GM10847 (cell line): ENCODE data around the gene SLC5A2.

ENCODE experiments used
- POLR2A ChIP-seq: IDR thresholded peaks from 2 replicates; pipeline ENCODE4 v1.6.1; 2011; ENCODE audit not compliant: insufficient read length; ENCODE audit errors: extremely low read depth

Gene SLC5A2

DNA sequence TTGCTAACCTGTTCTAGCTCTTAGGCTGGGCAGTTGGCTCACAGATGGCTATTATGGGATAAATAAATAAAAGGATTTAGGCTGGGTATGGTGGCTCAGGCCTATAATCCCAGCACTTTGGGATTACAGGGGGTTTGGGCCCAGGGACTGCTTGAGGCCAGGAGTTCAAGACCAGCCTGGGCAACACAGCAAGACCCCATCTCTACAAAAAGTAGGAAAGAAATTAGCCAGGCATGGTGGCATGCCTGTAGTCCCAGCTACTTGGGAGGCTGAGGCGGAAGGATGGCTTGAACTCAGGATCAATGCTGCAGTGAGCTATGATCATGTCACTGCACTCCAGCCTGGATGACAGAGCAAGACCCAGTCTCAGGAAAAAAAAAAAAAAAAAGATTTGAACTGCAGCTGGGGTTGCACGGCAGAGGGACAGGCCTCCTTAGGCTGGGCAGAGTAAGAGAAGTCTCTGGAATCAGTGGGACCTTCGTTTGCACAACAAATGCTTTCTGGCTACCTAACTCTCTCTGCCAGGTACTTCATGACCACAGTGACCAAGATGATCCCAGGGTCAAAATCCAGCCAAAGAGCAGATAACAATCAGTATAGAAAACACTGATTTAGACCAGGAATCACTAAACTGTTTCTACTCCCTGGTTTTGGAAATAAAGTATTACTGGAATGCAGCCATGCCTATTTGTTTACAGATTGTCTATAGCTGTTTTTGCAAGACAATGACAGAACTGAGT is 18.5 kb downstream of the SLC5A2 start:
- TF ChIP-seq POLR2A: no peak

DNA sequence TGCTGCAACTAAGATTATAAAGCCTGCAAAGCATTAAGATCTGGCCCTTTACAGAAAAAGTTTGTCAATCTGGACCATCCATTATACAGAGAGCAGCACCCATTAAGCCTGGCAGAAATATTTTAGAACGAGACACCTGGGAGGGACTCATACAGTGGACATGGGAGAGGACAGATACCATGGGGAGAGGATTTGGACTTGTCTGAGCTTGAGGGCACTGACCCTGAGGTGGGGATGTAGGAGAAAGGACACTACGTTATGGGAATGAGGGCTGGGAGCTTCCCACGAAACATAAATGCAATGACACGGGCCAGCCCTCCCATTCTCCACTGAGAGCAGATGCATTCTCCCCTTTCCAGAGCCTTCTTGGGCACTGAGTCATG is 19.0 kb downstream of the SLC5A2 start:
- TF ChIP-seq POLR2A: no peak

DNA sequence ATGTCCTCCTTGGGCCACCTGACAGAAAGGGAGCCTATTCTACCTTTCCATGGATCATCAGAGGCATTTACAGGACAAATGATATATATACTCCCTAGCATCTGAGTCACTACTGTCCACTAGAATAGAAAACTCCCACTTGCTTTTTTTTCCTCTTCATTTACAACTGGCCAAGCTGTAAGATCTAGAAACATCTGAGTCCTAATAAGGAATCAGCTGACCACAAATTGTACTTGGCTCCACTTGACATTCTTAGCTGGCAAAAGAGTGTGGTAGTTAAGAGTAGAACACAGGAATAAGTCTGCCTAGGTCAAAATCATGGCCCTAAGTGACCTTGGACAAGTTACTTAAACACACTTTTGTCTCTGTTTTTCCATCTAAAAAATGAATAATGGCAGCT is 20.1 kb downstream of the SLC5A2 start:
- no peak for TF ChIP-seq POLR2A

DNA sequence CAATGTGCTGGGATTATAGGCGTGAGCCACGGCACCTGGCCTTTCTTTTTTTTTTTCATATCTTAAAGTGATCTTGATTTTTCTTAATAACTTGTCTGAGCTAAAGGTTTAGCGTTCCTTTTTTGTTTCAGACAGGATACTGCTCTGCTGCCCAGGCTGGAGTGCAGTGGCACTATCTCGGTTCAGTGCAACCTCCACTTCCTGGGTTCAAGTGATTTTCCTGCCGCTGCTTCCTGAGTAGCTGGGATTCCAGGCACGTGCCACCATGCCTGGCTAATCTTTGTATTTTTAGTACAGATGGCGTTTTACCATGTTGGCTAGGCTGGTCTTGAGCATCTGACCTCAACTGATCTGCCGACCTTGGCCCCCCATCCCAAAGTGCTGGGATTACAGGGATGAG is 21.2 kb downstream of the SLC5A2 start:
- TF ChIP-seq POLR2A: no peak

DNA sequence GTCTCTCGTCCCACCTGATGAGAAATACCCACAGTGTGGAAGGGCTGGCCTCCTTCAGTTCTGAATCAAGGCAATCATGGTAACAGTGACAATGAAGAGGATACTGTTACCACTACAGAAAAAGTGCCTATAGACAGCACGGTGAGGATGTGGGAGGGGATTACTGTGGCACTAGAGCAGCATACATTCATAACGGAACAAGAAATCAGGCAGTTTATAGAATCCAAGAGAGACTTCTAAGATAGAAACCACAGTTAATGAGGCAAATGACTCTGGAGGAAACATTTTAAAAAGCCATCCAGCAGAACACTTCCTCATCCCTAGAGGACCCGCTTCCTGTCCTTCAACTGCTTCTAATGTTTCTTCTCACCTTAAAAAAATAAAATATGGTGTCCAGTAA is 22.6 kb downstream of the SLC5A2 start:
- TF ChIP-seq POLR2A: no peak

DNA sequence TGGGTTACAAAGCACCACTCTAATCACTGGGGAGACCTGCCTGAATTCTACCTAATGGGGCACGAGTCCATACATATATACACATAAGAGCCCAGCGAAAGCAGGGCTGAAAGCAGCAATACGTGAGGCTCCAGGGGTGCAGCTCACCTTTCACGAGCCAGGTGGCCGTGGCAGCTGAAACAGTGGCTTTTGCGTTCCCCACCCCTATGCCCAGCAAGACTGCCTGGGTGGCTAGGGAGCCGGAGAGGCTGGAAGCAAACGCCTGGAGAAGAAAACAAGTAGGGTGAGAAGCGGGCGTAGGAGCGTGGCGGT is 24.6 kb downstream of the SLC5A2 start:
- TF ChIP-seq POLR2A: no peak

DNA sequence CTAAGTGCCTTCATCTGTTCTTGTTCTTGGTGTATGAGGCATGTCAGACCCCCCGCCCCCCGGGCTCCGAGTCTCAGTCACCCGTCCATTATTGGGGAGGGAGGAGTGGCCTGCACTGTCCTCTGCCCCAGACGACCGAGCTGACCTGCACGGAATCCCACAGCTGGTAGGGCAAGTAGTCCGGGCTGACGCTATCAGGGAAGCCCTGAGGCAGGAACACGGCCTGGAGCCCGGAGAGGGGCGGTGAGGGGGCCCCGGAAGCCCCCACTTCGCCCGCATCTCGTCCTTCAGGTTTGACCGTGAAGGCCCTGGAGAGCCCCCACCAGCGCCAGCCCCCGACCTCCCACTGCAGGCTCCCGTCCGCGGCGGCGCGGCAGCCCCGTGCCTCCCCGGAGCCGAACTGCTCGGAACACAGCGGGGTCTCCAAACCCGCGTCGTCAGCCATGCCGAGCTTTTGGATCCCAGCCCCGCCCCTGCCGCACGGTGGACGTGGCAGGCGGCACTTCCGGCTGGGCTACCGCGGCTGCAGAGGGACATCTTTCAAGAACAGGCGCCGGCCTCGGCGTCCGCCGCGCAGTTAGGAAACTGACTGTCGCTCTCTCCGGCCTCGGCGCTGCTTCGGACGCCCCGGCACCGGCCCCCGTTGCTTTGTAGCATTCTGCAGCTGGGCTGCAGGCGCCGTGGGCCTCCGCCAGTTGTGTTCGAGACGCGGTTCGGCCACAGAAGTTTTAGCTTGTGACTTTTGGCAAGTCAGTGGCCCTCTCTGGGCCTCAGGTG is 25.2 kb downstream of the SLC5A2 start, which contains the start of gene RUSF1:
Gene RUSF1, minus strand, starts transcription at position 463 of the 777 bp plus-strand sequence. Its CDS starts 18 bp downstream, at position 445.
- TF ChIP-seq POLR2A: peak; percentile 82

DNA sequence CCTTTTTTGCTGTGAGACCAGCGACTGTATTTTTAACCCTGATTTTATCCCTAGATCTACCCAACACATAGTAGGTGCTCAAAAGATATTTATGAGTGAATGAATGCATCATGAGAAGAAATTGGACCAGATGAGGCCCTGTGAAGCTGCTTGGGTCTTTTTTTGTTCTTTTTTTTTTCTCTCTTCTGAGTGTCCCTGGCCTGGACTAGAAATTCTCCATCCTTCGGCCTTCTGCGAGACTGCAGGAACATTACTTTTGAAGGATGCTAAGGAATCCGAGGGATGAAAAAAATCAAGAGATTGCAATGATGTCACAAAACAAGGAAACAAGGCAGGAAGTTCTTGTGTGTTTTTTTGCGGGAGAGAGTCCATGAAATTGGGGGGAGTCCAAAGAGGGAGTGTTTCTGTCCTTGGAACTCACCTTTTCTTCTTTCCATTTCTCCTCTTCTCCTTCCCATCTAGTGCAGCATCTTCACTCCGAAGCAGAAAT is 25.8 kb downstream of the SLC5A2 start:
- TF ChIP-seq POLR2A: no peak

DNA sequence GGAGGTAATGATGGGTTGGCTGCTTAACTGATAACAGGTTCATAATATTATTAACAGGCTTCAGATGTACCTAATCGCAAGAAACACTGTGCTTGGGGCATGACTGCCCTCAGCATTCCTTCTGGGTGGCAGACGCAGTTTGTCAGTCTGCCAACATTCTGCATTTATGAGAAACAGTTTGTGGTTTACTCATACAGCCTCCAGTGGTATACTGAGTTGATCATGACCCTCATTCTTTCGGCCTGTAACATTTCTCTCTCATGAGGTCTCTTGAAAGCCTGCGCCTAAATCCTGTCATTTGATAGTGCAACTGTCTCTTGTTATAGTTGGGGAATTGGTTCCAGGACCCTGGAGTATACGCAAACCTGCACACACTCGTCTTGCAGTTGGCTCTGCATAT is 30.2 kb downstream of the SLC5A2 start:
- TF ChIP-seq POLR2A: no peak

DNA sequence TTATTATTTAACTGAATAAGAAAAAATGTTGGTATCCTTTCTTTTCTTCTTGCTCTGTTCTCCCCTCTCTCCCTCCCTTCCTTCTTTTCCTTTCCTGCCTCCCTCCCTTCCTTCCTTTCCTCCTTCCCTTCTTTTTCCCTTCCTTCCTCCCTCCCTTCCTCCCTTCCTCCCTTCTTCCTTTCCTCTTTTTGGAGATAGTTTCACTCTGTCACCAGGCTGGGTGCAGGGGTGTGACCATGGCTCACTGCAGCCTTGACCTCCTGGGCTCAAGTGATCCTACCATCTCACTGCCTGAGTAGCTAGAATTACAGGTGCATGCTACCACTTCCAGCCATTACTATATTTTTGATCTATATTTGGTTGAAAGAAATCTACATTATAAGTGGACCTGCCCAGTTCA is 31.0 kb downstream of the SLC5A2 start:
- TF ChIP-seq POLR2A: no peak

DNA sequence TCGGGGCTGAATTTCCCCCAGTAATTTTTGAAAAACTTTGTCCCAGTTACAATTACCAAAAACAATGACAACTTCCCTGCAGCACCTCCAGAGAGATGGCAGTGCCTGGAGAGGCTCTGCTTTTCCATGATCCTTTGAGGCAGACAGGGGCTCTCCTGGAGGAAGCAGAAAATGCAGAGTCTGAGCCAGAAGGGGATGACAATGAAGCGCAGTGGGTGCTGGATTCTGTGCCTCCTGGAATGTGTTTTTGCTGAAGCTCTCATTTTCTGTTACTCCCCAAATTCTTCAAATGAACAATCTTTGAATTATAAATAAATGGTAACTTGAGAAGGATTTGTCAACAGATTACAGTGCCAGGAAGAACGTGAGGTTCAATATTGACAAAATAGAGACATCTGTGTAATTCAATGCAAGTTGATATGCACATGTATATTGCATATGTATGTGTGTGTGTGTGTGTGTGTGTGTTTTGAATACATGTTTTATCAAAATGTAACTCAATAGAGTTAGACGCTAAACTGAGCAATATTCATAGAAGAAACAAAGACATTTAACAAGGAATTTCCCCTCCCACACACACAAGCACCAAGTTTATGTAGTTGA is 35.0 kb downstream of the SLC5A2 start:
- TF ChIP-seq POLR2A: no peak

DNA sequence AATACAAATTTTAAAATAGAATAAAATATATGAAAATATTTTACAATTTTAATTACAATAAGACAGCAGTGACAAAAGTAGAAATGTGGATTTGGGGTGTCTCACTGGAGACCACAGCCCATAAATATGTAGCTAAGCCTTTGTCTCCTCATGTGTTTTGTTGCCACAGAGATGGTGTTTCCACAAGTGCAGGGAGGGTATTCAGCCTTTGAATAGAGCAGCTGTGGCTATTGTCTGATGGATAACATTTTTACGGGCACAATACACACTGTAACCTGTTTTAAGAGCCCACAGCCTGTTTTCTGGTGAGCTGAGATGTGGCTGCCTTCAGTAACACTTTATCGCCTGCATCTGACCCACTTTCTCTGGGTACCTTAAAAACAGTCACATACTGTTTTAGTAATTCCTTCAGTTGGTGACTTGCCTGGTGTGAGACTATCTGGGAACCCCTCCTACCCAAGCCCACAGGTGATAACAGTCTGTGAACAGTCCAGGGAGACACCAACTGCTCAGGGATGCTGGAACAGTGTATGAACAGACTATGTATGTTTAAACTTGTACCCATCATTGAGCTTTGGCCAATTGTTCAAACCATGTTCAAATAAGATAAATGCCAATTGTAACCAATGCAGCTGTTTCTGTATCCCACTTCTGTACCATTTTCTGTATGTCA is 37.0 kb downstream of the SLC5A2 start:
- no peak for TF ChIP-seq POLR2A

DNA sequence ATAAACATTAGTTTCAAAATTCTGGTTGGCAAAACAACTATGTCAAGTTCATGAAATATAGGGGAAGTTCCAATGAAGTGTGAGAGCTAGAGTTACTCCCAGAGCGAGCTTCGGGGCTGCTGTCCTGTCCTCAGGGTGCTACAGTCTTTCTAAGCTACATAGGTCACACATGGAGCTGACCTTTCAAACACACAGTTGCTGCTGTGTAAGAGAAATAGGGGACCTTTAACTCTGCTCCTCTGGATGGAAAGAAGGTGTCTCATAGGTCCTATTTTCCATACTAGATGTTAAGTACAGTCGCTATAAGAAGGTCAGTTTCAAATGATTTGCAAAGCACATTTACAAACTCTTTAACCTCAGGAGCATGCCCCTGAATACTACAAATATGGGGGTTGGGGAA is 38.4 kb downstream of the SLC5A2 start:
- no peak for TF ChIP-seq POLR2A

DNA sequence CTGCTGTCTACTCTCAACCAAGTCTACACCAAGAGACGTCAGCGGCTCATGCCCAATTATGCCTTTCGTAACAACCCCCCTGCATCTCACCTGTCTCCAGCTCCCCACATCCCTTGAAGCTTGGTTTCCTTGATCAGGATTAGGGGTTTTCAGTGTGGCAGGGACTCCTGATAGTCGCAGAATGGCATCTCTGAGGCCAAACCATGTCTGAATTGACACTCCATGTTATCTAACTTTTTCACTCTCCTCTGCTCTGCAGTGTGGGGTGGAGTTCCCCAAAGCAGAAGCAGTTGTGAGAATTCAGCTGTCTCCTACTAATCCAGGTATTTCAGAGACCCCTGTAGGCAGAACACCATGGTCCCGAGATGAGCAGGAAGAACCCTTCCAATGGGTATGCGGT is 39.1 kb downstream of the SLC5A2 start:
- no peak for TF ChIP-seq POLR2A

DNA sequence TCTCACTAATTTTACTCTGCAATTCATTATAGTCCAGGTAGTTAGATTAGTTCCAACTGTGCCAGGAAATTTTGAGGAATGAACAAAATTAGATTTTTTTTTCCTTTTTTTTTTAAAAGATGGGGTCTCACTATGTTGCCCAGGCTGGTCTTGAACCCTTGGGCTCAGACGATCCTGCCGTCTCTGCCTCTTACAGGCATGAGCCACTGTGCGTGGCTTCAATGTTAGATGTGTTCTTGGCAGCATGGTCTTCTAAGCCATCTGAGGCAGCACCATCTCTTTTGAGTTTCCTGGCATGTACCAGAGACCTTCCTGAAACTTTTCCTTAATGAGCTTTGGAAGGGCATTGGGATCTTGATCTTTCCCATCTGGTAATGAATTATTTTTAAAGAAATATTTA is 42.2 kb downstream of the SLC5A2 start:
- no peak for TF ChIP-seq POLR2A

DNA sequence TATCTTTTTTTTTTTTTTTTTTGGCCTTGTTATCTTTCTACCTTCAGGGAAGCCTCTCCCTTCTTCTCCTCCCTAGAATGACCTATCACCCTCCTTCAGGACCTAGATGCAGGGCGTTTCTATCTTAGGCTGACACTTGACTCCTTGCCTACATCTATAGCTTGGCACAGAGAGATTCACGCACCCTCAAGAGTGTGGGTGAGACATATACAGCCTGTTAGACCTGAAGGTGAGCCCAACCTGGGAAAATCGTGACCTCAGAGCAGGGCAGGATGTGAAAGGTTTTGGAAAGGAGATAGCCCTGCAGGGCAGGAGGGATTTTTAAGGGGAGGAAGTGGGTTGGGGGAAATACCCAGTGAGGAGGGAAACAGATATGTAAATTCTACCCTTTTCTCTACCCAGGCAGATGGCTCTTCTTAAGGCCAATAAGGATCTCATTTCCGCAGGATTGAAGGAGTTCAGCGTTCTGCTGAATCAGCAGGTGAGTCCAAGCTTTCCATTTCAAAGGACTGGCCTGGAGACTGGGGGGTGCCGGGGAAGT is 44.9 kb downstream of the SLC5A2 start, which contains the start of gene AHSP:
Gene AHSP, plus strand, starts transcription at position 167 of the 541 bp plus-strand sequence. Its CDS starts 240 bp downstream, at position 407.
- no peak for TF ChIP-seq POLR2A
